H9 (cell line): ENCODE results near the gene BCAS1. TPM values are rescaled to one million over a fixed set of nuclear protein-coding genes. Genes with fewer than 3 reads are reported as not detected.

ENCODE experiments used
- DNase-seq: peaks from one replicate; pipeline ENCODE4 v3.0.0-alpha.2; 2017
- H2AFZ ChIP-seq: one replicate; pipeline ENCODE4 v1.6.1; 2013; ENCODE audit warnings: mild to moderate bottlenecking, low read length, control low read depth, moderate library complexity
- H2AK5ac ChIP-seq: 2 replicates; pipeline ENCODE4 v1.6.1; 2013; ENCODE audit warnings: low read length, control low read depth, mixed read lengths; ENCODE audit not compliant: insufficient read length
- H2BK120ac ChIP-seq: one replicate; pipeline ENCODE4 v1.6.1; 2013; ENCODE audit warnings: low read depth, mild to moderate bottlenecking, low read length, control low read depth, inconsistent platforms; ENCODE audit not compliant: poor library complexity, severe bottlenecking
- H2BK12ac ChIP-seq: 2 replicates; pipeline ENCODE4 v1.6.1; 2013; ENCODE audit warnings: low read length, control low read depth, mixed read lengths, low read depth; ENCODE audit not compliant: insufficient read length
- H2BK15ac ChIP-seq: 2 replicates; pipeline ENCODE4 v1.6.1; 2013; ENCODE audit warnings: low read depth, low read length, control low read depth
- H2BK20ac ChIP-seq: one replicate; pipeline ENCODE4 v1.6.1; 2013; ENCODE audit warnings: low read depth, mild to moderate bottlenecking, low read length, control low read depth, inconsistent platforms; ENCODE audit not compliant: poor library complexity, severe bottlenecking
- H2BK5ac ChIP-seq: 2 replicates; pipeline ENCODE4 v1.6.1; 2013; ENCODE audit warnings: low read length, control low read depth, mixed read lengths; ENCODE audit not compliant: insufficient read length
- H3K14ac ChIP-seq: 2 replicates; pipeline ENCODE4 v1.6.1; 2013; ENCODE audit warnings: low read length, control low read depth; ENCODE audit not compliant: insufficient read depth
- H3K18ac ChIP-seq: 2 replicates; pipeline ENCODE4 v1.6.1; 2013; ENCODE audit warnings: low read depth, mild to moderate bottlenecking, mixed read lengths, low read length, control low read depth; ENCODE audit not compliant: insufficient read length
- H3K23ac ChIP-seq: 2 replicates; pipeline ENCODE4 v1.6.1; 2013; ENCODE audit warnings: low read length, control low read depth, mixed read lengths, low read depth; ENCODE audit not compliant: insufficient read length
- H3K23me2 ChIP-seq: 2 replicates; pipeline ENCODE4 v1.6.1; 2013; ENCODE audit warnings: low read depth, mild to moderate bottlenecking, mixed read lengths, low read length, control low read depth; ENCODE audit not compliant: insufficient read length, poor library complexity, severe bottlenecking
- H3K27ac ChIP-seq: 2 replicates; pipeline ENCODE4 v1.5.1; 2013; ENCODE audit warnings: low read length, control low read depth, mixed read lengths, low read depth; ENCODE audit not compliant: insufficient read length
- H3K27me3 ChIP-seq: 2 replicates; pipeline ENCODE4 v1.6.1; 2013; ENCODE audit warnings: low read length, control low read depth, inconsistent platforms; ENCODE audit not compliant: insufficient read depth
- H3K4ac ChIP-seq: 2 replicates; pipeline ENCODE4 v1.6.1; 2013; ENCODE audit warnings: low read depth, mild to moderate bottlenecking, control low read depth, inconsistent platforms, low read length, moderate library complexity
- H3K4me1 ChIP-seq: 2 replicates; pipeline ENCODE4 v1.6.1; 2013; ENCODE audit warnings: low read length, control low read depth, inconsistent platforms; ENCODE audit not compliant: insufficient read depth
- H3K4me2 ChIP-seq: 2 replicates; pipeline ENCODE4 v1.6.1; 2013; ENCODE audit warnings: low read length, control low read depth, mixed read lengths; ENCODE audit not compliant: insufficient read length, insufficient read depth
- H3K56ac ChIP-seq: 2 replicates; pipeline ENCODE4 v1.6.1; 2013; ENCODE audit warnings: low read depth, mild to moderate bottlenecking, mixed read lengths, low read length, control low read depth; ENCODE audit not compliant: insufficient read length
- H3K79me1 ChIP-seq: 2 replicates; pipeline ENCODE4 v1.6.1; 2013; ENCODE audit warnings: low read depth, mild to moderate bottlenecking, moderate library complexity, low read length, control low read depth, inconsistent platforms; ENCODE audit not compliant: insufficient read depth, poor library complexity, severe bottlenecking
- H3K79me2 ChIP-seq: 2 replicates; pipeline ENCODE4 v1.6.1; 2013; ENCODE audit warnings: low read length, control low read depth, inconsistent platforms; ENCODE audit not compliant: insufficient read depth
- H3K9ac ChIP-seq: 2 replicates; pipeline ENCODE4 v1.6.1; 2013; ENCODE audit warnings: low read length, control low read depth, mixed read lengths; ENCODE audit not compliant: insufficient read length; ENCODE audit errors: extremely low read depth
- H3K9me3 ChIP-seq: one replicate; pipeline ENCODE4 v1.6.1; 2013; ENCODE audit warnings: low read depth, low read length, inconsistent platforms; ENCODE audit not compliant: control insufficient read depth
- H3T11ph ChIP-seq: one replicate; pipeline ENCODE4 v1.6.1; 2013; ENCODE audit warnings: mild to moderate bottlenecking, low read length, control low read depth, inconsistent platforms
- H4K20me1 ChIP-seq: one replicate; pipeline ENCODE4 v1.6.1; 2013; ENCODE audit not compliant: control insufficient read depth, insufficient read length, insufficient read depth
- H4K5ac ChIP-seq: 2 replicates; pipeline ENCODE4 v1.6.1; 2013; ENCODE audit warnings: low read depth, mild to moderate bottlenecking, mixed read lengths, low read length, control low read depth; ENCODE audit not compliant: insufficient read length
- H4K8ac ChIP-seq: replicated peaks from 2 replicates; pipeline ENCODE4 v1.6.1; 2013; ENCODE audit warnings: low read length, control low read depth, mixed read lengths, low read depth; ENCODE audit not compliant: insufficient read length
- H4K91ac ChIP-seq: 2 replicates; pipeline ENCODE4 v1.6.1; 2013; ENCODE audit warnings: low read depth, mild to moderate bottlenecking, moderate library complexity, mixed read lengths, low read length, control low read depth; ENCODE audit not compliant: insufficient read length
- H3K27ac Mint-ChIP-seq, 3 experiments: 2 replicates in 2 of 3; 3 replicates in 1 of 3; pipeline ENCODE4 v1.8.0; 2020 to 2021; ENCODE audit warnings: mixed read lengths in 3 of 3, mild to moderate bottlenecking in 1 of 3, moderate library complexity in 1 of 3
- H3K27me3 Mint-ChIP-seq: 2 replicates; pipeline ENCODE4 v1.8.0; 2021; ENCODE audit warnings: low read depth, mild to moderate bottlenecking, moderate library complexity, mixed read lengths
- H3K36me3 Mint-ChIP-seq, 3 experiments: 2 replicates in 2 of 3; 3 replicates in 1 of 3; pipeline ENCODE4 v1.8.0; 2020 to 2021; ENCODE audit warnings: low read depth in 3 of 3, mixed read lengths in 3 of 3; ENCODE audit not compliant: insufficient read depth in 1 of 3
- H3K4me1 Mint-ChIP-seq, 2 experiments: 2 replicates each; pipeline ENCODE4 v1.8.0; 2020; ENCODE audit warnings: mixed read lengths in 2 of 2
- H3K4me3 Mint-ChIP-seq, 2 experiments: 2 replicates in 1 of 2; 3 replicates in 1 of 2; pipeline ENCODE4 v1.8.0; 2020 to 2021; ENCODE audit warnings: mild to moderate bottlenecking in 2 of 2, mixed read lengths in 2 of 2, moderate library complexity in 1 of 2
- H3K9me3 Mint-ChIP-seq, 2 experiments: 2 replicates in 1 of 2; 3 replicates in 1 of 2; pipeline ENCODE4 v1.8.0; 2020; ENCODE audit warnings: mild to moderate bottlenecking in 2 of 2, mixed read lengths in 2 of 2, moderate library complexity in 1 of 2
- CTCF ChIP-seq: fragments of 200-600 bp; sonication (generic); conservative IDR thresholded peaks from 3 replicates; pipeline ENCODE4 v1.8.0; 2021; ENCODE audit warnings: antibody characterized with exemption, mild to moderate bottlenecking
- WGBS: extraction: QIAGEN DNeasy Blood & Tissue Kit; methylation state at CpG from one replicate; pipeline ENCODE4 v1.1.7; 2013; ENCODE audit warnings: missing lambda C conversion rate, low lambda C conversion rate, mixed read lengths; ENCODE audit not compliant: insufficient read length; ENCODE audit errors: extremely low coverage; 5-methylcytosine and 5-hydroxymethylcytosine counted together
- total RNA-seq: library from RNA; stranded (reverse); gene quantifications from 2 replicates; pipeline ENCODE4 v1.2.1, GENCODE V29; 2021

Gene BCAS1
- total RNA-seq, 1 experiment from 2014 or later: 0.15 TPM

DNA sequence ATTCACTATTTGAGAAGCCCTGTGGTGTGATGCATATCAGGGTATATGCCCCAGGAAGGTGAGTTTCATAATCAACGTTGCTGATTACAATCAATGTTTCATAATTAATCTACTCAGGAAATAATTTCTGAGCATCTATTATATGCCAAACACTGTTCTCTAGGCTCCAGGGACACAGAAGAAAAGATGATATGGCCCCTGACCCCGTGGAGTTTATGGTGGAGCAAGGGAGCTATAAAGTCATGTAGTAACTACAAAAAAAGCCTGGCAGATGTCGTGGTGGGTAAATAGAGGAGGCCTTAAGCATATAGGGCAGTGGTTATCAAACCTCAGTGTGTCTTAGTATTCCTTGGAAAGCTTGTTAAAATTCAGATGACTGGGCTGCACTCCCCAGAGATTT lies 40.1 kb upstream of the BCAS1 start:
- Mint-ChIP-seq H3K4me3 (no peak overlapping the region), H3K4me1 (peaks cover 3 to 5% of the 10 kb centered on the region in 2 experiments), H3K9me3 (no peaks in the 10 kb centered on the region; a peak in 1 of 5 replicates), H3K27ac (no peak overlapping the region), H3K27me3 (no peaks in the 10 kb centered on the region; the same call in 1 of the 2 replicates), H3K36me3 (no peaks in the 10 kb centered on the region)
- TF ChIP-seq CTCF: no peak
- H3K27me3 ChIP-seq: no peaks in the 10 kb centered on the region
- H3K56ac ChIP-seq: no peak overlapping the region
- H2BK120ac ChIP-seq: no peak overlapping the region
- H3K14ac ChIP-seq: no peak overlapping the region
- no peaks in the 10 kb centered on the region for H3K9me3 ChIP-seq
- H4K8ac ChIP-seq: no peak overlapping the region
- no peak overlapping the region for H3K9ac ChIP-seq
- no peak overlapping the region for H2AK5ac ChIP-seq
- no peak overlapping the region for H2BK20ac ChIP-seq
- H4K20me1 ChIP-seq: no peaks in the 10 kb centered on the region
- no peak overlapping the region for H3K4me2 ChIP-seq
- H2AFZ ChIP-seq: no peak overlapping the region
- no peak overlapping the region for H3K27ac ChIP-seq
- H3K79me2 ChIP-seq: no peaks in the 10 kb centered on the region
- H2BK5ac ChIP-seq: no peak overlapping the region
- H4K91ac ChIP-seq: no peak overlapping the region
- no peak overlapping the region for H2BK12ac ChIP-seq
- no peak overlapping the region for H2BK15ac ChIP-seq
- H3K18ac ChIP-seq: no peak overlapping the region
- H3K23me2 ChIP-seq: no peaks in the 10 kb centered on the region
- no peak overlapping the region for H4K5ac ChIP-seq
- no peak overlapping the region for H3K23ac ChIP-seq
- no CpG with 5 or more reads among the region's 3 CpGs for WGBS
- no peak for DNase-seq
- no peaks in the 10 kb centered on the region; the same call in 1 of the 2 replicates for H3K4me1 ChIP-seq
- no peak overlapping the region for H3K4ac ChIP-seq
- no peaks in the 10 kb centered on the region for H3K79me1 ChIP-seq
- no peak overlapping the region for H3T11ph ChIP-seq
